Measurements from ENCODE around the gene NFAT5.

- TF ChIP-seq CTCF (conservative IDR thresholded peaks at IDR 0.05; ENCODE audit: low read depth, low read length): no peak
- TF ChIP-seq EZH2 (IDR thresholded peaks at IDR 0.05; ENCODE audit: borderline replicate concordance, low read depth, low read length, poor library complexity, severe bottlenecking): no peak
These were observed 44.6 kb downstream of the NFAT5 start for GRCh38 chr16:69610356-69610755.

Data from A673 (cell line).